GM12878 (cell line): ENCODE measurements around the gene SUGP1. TPM values are rescaled to one million over a fixed set of nuclear protein-coding genes. Genes with fewer than 3 reads are reported as not detected.

ENCODE experiments used
- ATAC-seq: fragments of 200-7000 bp; cut with Tn5 transposase; 3 replicates; pipeline ENCODE4 v1.9.1; 2020; ENCODE audit warnings: mild to moderate bottlenecking, moderate library complexity
- BruUV-seq: library from RNA; stranded (reverse); fragments of 400-500 nt; replicated peaks from 2 replicates; lab custom pipeline; 2021; lab: Mats Ljungman, UMichigan
- CTCF ChIA-PET: fragments of 300-600 bp; sonication (Branson Sonifier 250); formaldehyde crosslinking; extraction: SDS; loops from one replicate; lab custom pipeline; 2021; ENCODE audit warnings: inconsistent platforms; lab: Yijun Ruan, JAX
- POLR2A ChIA-PET: fragments of 350-600 bp; formaldehyde crosslinking; extraction: SDS; loops from one replicate; lab custom pipeline; 2021; ENCODE audit warnings: inconsistent platforms; lab: Charles Lee
- RAD21 ChIA-PET: fragments of 300-600 bp; sonication (Branson Sonifier 250); formaldehyde crosslinking; loops from one replicate; lab custom pipeline; 2023; ENCODE audit warnings: antibody characterized with exemption; ENCODE audit not compliant: unreplicated experiment; lab: Charles Lee
- SMC1A ChIA-PET: fragments of 300-600 bp; sonication (Branson Sonifier 250); formaldehyde crosslinking; loops from one replicate; lab custom pipeline; 2023; ENCODE audit not compliant: unreplicated experiment, uncharacterized antibody; lab: Charles Lee
- DNase-seq: peaks from one replicate; pipeline ENCODE4 v3.0.0-alpha.2; 2011; ENCODE audit warnings: low read depth, low spot score
- FAIRE-seq: peaks from 3 replicates; lab custom pipeline; 2011; peaks lifted over from hg19 to GRCh38; lab: Jason Lieb, UNC
- H2AFZ ChIP-seq: 2 replicates; pipeline ENCODE4 v1.6.0; 2011; ENCODE audit warnings: low read depth, low read length, control low read depth; ENCODE audit not compliant: control insufficient read depth
- H3K27ac ChIP-seq: 2 replicates; pipeline ENCODE4 v1.5.1; 2011; ENCODE audit warnings: control low read depth; ENCODE audit not compliant: control insufficient read depth, insufficient read depth
- H3K27me3 ChIP-seq, 2 experiments: replicated peaks in 1 of 2; 2 replicates each; pipeline versions ENCODE4 v1.6.0 to v1.6.1; 2011; ENCODE audit warnings: low read length in 1 of 2; ENCODE audit not compliant: control insufficient read depth in 2 of 2, insufficient read depth in 2 of 2
- H3K36me3 ChIP-seq, 2 experiments: 2 replicates each; pipeline ENCODE4 v1.5.1; 2011; ENCODE audit warnings: low read length in 1 of 2; ENCODE audit not compliant: control insufficient read depth in 2 of 2, insufficient read depth in 2 of 2
- H3K4me1 ChIP-seq: 2 replicates; pipeline ENCODE4 v1.6.1; 2011; ENCODE audit warnings: mild to moderate bottlenecking, low read length, moderate library complexity, mixed read lengths; ENCODE audit not compliant: control insufficient read depth, insufficient read depth
- H3K4me2 ChIP-seq: 2 replicates; pipeline ENCODE4 v1.6.0; 2011; ENCODE audit warnings: control low read depth; ENCODE audit not compliant: control insufficient read depth, insufficient read depth
- H3K4me3 ChIP-seq: fragments of 200-600 bp; sonication (generic); 2 replicates; pipeline ENCODE4 v1.5.1; 2016
- H3K79me2 ChIP-seq: 2 replicates; pipeline ENCODE4 v1.6.0; 2011; ENCODE audit warnings: low read length; ENCODE audit not compliant: control insufficient read depth, insufficient read depth
- H3K9ac ChIP-seq: 2 replicates; pipeline ENCODE4 v1.8.0; 2011; ENCODE audit warnings: low read length, control low read depth, mixed read lengths; ENCODE audit not compliant: control insufficient read depth, insufficient read depth
- H3K9me3 ChIP-seq: replicated peaks from 3 replicates; pipeline ENCODE4 v1.5.1; 2011; ENCODE audit warnings: mild to moderate bottlenecking, low read length; ENCODE audit not compliant: control insufficient read depth, insufficient read depth
- H4K20me1 ChIP-seq: 2 replicates; pipeline ENCODE4 v1.6.0; 2011; ENCODE audit not compliant: control insufficient read depth, insufficient read depth
- CTCF ChIP-seq, 3 experiments: IDR thresholded peaks in 2 of 3; conservative IDR thresholded peaks in 1 of 3; 2 replicates each; pipeline ENCODE4 v1.5.1; 2011; ENCODE audit warnings: low read depth in 3 of 3, low read length in 3 of 3, mild to moderate bottlenecking in 3 of 3, control low read depth in 2 of 3, moderate library complexity in 2 of 3, inconsistent platforms in 1 of 3, mixed read lengths in 1 of 3; ENCODE audit not compliant: control insufficient read depth in 2 of 3, insufficient read depth in 1 of 3; ENCODE audit errors: extremely low read depth in 1 of 3
- ESRRA ChIP-seq: IDR thresholded peaks from 2 replicates; pipeline ENCODE4 v1.6.1; 2012; ENCODE audit warnings: mild to moderate bottlenecking, low read length, improper control_type of control experiment
- HDGF ChIP-seq: fragments of 450-650 bp; IDR thresholded peaks from 2 replicates; pipeline ENCODE4 v1.6.1; 2016; ENCODE audit warnings: antibody characterized with exemption
- IRF5 ChIP-seq: fragments of 450-650 bp; IDR thresholded peaks from 2 replicates; pipeline ENCODE4 v1.6.1; 2017; ENCODE audit warnings: borderline replicate concordance
- JUNB ChIP-seq: IDR thresholded peaks from 2 replicates; pipeline ENCODE4 v1.6.1; 2016; ENCODE audit warnings: antibody characterized with exemption, mild to moderate bottlenecking
- PKNOX1 ChIP-seq: fragments of 450-650 bp; IDR thresholded peaks from 2 replicates; pipeline ENCODE4 v1.6.1; 2016; ENCODE audit warnings: mild to moderate bottlenecking
- POLR2AphosphoS2 ChIP-seq: IDR thresholded peaks from 2 replicates; pipeline ENCODE4 v1.6.1; 2011; ENCODE audit warnings: low read depth, mild to moderate bottlenecking, low read length, improper control_type of control experiment, moderate library complexity
- RELB ChIP-seq: fragments of 450-650 bp; IDR thresholded peaks from 2 replicates; pipeline ENCODE4 v1.6.1; 2017; ENCODE audit warnings: low read depth, mild to moderate bottlenecking, moderate library complexity
- SIX5 ChIP-seq: IDR thresholded peaks from 2 replicates; pipeline ENCODE4 v1.6.1; 2011; ENCODE audit warnings: mild to moderate bottlenecking, low read depth, low read length, moderate library complexity; ENCODE audit not compliant: severe bottlenecking
- SMAD5 ChIP-seq: IDR thresholded peaks from 2 replicates; pipeline ENCODE4 v1.6.1; 2016; ENCODE audit warnings: antibody characterized with exemption, low read depth
- SMC3 ChIP-seq: IDR thresholded peaks from 2 replicates; pipeline ENCODE4 v1.6.1; 2011; ENCODE audit warnings: low read length, improper control_type of control experiment, borderline replicate concordance
- SPI1 ChIP-seq: IDR thresholded peaks from 2 replicates; pipeline ENCODE4 v1.6.1; 2011; ENCODE audit warnings: low read depth, mild to moderate bottlenecking, low read length, moderate library complexity, borderline replicate concordance; ENCODE audit not compliant: insufficient read depth
- SUPT20H ChIP-seq: IDR thresholded peaks from 2 replicates; pipeline ENCODE4 v1.6.1; 2011; ENCODE audit warnings: low read depth, mild to moderate bottlenecking, low read length, moderate library complexity, borderline replicate concordance; ENCODE audit not compliant: control insufficient read depth
- SUZ12 ChIP-seq: fragments of 200-600 bp; sonication (generic); IDR thresholded peaks from one replicate; pipeline ENCODE4 v1.6.1; 2018; ENCODE audit warnings: antibody characterized with exemption, mild to moderate bottlenecking; ENCODE audit not compliant: unreplicated experiment
- TCF12 ChIP-seq: IDR thresholded peaks from 2 replicates; pipeline ENCODE4 v1.6.1; 2011; ENCODE audit warnings: low read depth, mild to moderate bottlenecking, low read length
- ZNF622 ChIP-seq: fragments of 450-650 bp; IDR thresholded peaks from 2 replicates; pipeline ENCODE4 v1.6.1; 2017; ENCODE audit warnings: mild to moderate bottlenecking, inconsistent platforms
- ZSCAN29 ChIP-seq: fragments of 450-650 bp; IDR thresholded peaks from 2 replicates; pipeline ENCODE4 v1.6.1; 2017; ENCODE audit warnings: mild to moderate bottlenecking, moderate library complexity
- WGBS: methylation state at CpG from one replicate; pipeline ENCODE4 v1.1.6; 2016; ENCODE audit warnings: low lambda C conversion rate; ENCODE audit not compliant: insufficient replicate concordance, insufficient coverage; ENCODE audit errors: missing lambda C conversion rate; 5-methylcytosine and 5-hydroxymethylcytosine counted together
- in situ Hi-C: fragments of 300-500 bp; cut with MboI; formaldehyde crosslinking; loops from 9 replicates; pipeline ENCODE4 v1.14.3; 2018; ENCODE audit warnings: mixed read lengths
- intact Hi-C: fragments of 100-400 bp; cut with micrococcal nuclease; formaldehyde crosslinking; loops from one replicate; pipeline ENCODE4 v1.14.2; 2022; ENCODE audit not compliant: unreplicated experiment
- polyA plus RNA-seq, 11 experiments: library from polyadenylated mRNA; depleted of rRNA in 4 of 11; unstranded in 6 of 11; stranded (reverse) in 5 of 11; fragments of >200 nt; fragmentation: Nextera tagmentation in 4 of 11; fragmentation: Illumina TruSeq in 1 of 11; extraction: Ambion mirVana in 4 of 11; extraction: Trizol in 1 of 11; gene quantifications; 1 replicate in 1 of 11; 2 replicates in 10 of 11; pipeline versions ENCODE4 v1.2.1 to v1.2.3, GENCODE V29; 2011 to 2016; ENCODE audit warnings: inconsistent platforms in 2 of 11, missing spikeins in 2 of 11, low read depth in 1 of 11
- total RNA-seq, 4 experiments: library from RNA; depleted of rRNA in 3 of 4; stranded (reverse); fragments of >200 nt in 3 of 4; fragmentation: Illumina TruSeq in 1 of 4; extraction: Trizol in 1 of 4; gene quantifications; 2 replicates each; pipeline versions ENCODE4 v1.2.1 to v1.2.3, GENCODE V29; 2013 to 2021

The SUGP1 gene
- total and polyA plus RNA-seq, 10 of the 15 experiments (the other 5 are each of a cell fraction or from before 2014, with no cell fraction given) = 1.6 to 70.2 (median 38.4) TPM

- BruUV-seq = no TSS peak
- in situ Hi-C loops = no loop called here
- RAD21 ChIA-PET = no interaction called here
Measured at GRCh38 chr19:19285686-19286085, 34.6 kb downstream of the SUGP1 start.

More at GRCh38 chr19:19285686-19286085, 34.6 kb downstream of the SUGP1 start:
- Histone ChIP-seq H3K36me3 (peaks cover 2 to 10% of the 10 kb centered on the region in 2 experiments; a peak in 3 of 4 replicates), H3K4me1 (no peaks in the 10 kb centered on the region), H3K4me3 (no peak overlapping the region), H3K27ac (no peak overlapping the region), H4K20me1 (no peaks in the 10 kb centered on the region), H3K79me2 (no peaks in the 10 kb centered on the region), H3K27me3 (no peaks in the 10 kb centered on the region), H3K9ac (no peak overlapping the region), H2AFZ (no peak overlapping the region), H3K4me2 (no peak overlapping the region), H3K9me3 (no peaks in the 10 kb centered on the region)
- CTCF ChIA-PET = no interaction called here
- no peak for DNase-seq
- WGBS = 97% methylated on average over 10 of the region's 10 CpGs
- POLR2A ChIA-PET = no interaction called here
- SMC1A ChIA-PET = interaction anchor here (0.7 kb wide), 1 partner anchor 66 kb away, joined by 3 read pairs; no protein-coding TSS in a partner anchor
- intact Hi-C loops = no loop called here
- FAIRE-seq = no peak
- ATAC-seq = no peak
- no peak for TF ChIP-seq SMC3
- no peak for TF ChIP-seq SUPT20H
- no peak for TF ChIP-seq ZSCAN29
- no peak for TF ChIP-seq IRF5
- TF ChIP-seq ZNF622 = no peak
- TF ChIP-seq CTCF (IDR thresholded peaks at IDR 0.05 in 2 of 3, conservative IDR thresholded peaks at IDR 0.05 in 1 of 3; ENCODE audit: control insufficient read depth in 2 of 3, extremely low read depth in 1 of 3, insufficient read depth in 1 of 3, low read depth in 3 of 3, low read length in 3 of 3) = no peak
- no peak for TF ChIP-seq HDGF
- no peak for TF ChIP-seq RELB
- no peak for TF ChIP-seq PKNOX1
- no peak for TF ChIP-seq JUNB
- TF ChIP-seq SIX5 = no peak
- TF ChIP-seq SPI1 = no peak
- no peak for TF ChIP-seq POLR2AphosphoS2
- no peak for TF ChIP-seq SMAD5
- no peak for TF ChIP-seq TCF12
- TF ChIP-seq SUZ12 = no peak
- no peak for TF ChIP-seq ESRRA
